GM18499 (cell line): ENCODE results near the gene CTDSPL2.
"Not testable (repeated sequence)": the region's sequence is repeated elsewhere in the genome, so short reads cannot be mapped to it uniquely, and the experiment has no call there.

Experiments used
- ATAC-seq: cut with Tn5 transposase; IDR thresholded peaks from one replicate; pipeline ENCODE4 v1.9.1; 2021; ENCODE audit warnings: moderate number of reproducible peaks; ENCODE audit not compliant: insufficient read depth, unreplicated experiment

CTDSPL2 gene

GRCh38 chr15:44426975-44427755 lies at the start of gene CTDSPL2:
CTDSPL2 (plus strand) TSS chr15:44427629; CDS start chr15:44459015, 31,386 bp downstream.
- ATAC-seq = peak; percentile 82

DNA sequence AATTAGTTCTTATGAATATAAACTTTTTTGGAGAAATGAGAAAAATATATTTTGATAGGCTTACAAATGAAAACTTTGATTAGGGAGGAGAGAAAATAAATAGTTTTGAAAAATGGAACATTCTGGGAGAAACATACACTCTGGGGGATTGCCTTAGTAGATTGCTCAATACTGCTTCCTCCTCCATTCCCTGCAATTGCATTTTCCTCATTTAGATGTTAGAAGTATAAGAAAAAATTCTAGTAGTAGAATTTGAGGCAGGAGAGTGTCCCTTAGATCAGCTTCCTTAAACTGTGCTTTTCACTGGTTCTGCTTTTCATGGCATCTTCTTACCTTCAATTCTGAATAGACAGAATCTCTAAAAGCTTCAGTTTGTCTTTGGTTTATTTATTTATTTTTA lies 46.2 kb upstream of the CTDSPL2 start:
- no peak for ATAC-seq

GRCh38 chr15:44385344-44385942 lies 42.0 kb upstream of the CTDSPL2 start:
- ATAC-seq = no peak

DNA sequence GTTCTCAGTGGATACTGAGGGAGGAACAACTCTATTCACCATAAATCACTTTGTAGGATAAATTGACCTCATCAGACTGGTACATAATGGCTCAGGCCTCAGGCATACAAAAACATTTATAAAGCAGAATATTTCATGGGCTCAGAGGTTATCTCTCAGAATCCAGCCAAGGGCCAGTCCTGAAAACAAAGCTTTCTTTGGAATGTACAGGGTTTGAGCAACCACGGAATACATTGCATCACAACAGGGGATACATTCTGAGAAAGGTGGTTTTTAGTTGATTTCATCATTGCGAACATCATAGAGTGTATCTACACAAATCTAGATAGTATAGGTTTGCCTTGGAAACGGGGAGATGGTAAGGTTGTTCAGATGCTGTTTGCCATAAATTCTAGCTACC lies 33.4 kb upstream of the CTDSPL2 start:
- no peak for ATAC-seq

DNA sequence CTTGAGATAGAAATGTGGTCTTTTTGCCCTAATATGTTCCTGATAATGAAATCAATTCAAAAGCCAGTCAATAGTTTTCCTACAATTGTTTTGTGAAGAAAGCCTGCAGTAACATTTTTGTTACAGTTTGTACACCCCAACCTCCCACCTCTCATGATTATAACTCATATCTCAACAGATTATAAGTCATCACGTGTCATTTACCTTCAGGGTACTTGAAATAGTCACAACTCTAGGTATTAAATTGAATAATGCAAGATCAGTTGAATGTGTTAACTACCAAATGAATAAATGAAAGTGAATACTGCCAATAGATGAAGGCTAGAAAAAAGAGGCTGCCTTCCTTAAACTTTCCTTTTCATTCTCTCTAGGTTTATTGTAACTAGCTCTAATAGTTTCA lies 32.9 kb upstream of the CTDSPL2 start:
- ATAC-seq = no peak

- ATAC-seq = no peak
These were observed 29.6 kb upstream of the CTDSPL2 start for GRCh38 chr15:44397869-44398268.

GRCh38 chr15:44414001-44414400 lies 13.4 kb upstream of the CTDSPL2 start:
- no peak for ATAC-seq

DNA sequence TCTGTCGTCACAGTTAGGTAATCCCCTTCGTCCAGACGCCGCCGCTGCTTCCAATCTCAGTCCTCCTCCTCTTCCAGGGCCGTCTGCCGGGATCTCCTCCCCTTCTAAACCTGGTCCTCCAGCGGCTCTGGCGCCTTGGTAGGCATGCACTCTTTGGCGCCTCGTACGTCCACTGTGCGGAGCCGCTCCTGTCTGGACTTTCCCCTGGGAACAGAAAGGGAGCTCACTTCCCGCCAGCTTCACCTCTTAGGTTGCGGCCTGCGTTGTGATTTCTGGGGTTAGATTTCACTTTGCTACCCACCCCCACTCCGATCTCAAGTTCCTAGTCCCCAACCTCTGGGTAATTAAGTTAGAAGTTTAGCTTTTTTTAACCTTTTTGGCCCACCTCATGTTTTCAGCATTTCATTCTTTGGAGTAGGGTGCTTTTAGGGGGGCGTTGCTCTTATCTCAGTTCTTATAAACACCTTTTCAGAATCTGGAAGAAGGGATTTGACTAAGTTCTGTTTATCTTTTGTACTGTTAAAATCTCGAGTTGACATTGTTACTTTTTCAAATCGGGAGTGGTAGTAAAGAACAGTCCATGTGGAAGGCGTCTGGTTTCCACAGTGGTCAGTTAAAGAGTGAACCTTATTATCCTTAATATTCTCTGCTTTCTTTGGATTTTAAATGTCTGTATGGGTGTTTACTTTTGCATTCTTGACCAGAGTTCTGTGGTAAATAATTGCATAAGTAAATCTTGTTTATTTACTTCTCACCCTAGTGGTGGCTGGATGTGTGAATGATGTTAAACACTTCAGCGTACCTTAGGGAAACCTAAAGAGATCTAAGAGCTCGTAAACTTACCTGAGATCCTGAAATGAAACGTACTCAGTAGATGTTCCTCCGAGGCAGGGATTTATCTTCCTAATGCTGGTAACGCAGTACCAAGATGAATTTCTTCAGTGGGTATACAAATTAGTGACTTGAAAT lies 611 bp downstream of the CTDSPL2 start:
- ATAC-seq = no peak

- no peak for ATAC-seq
These were observed 8.7 kb downstream of the CTDSPL2 start for GRCh38 chr15:44435893-44436667.

DNA sequence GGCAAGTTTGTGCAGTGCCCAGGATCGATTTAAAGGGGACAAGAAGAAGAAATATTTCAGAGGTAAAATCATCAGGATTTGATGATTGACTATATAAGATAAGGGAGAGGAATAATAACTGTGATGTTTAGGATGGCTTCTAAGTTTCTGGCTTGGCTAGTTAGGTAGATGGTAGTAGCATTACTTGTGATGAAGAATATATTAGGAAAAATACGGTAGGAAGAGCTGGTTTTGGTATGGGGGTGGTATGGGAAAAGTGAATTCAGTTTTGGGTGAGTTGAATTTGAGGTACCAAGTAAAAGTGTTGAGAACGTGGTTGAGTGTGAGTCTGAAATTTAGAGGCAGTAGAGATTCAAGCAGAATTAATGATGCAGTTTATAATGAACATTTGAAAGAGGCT lies 11.0 kb downstream of the CTDSPL2 start:
- ATAC-seq = no peak

- no peak for ATAC-seq
These were observed 13.7 kb downstream of the CTDSPL2 start for GRCh38 chr15:44441095-44441501.

GRCh38 chr15:44443515-44443914 lies 16.1 kb downstream of the CTDSPL2 start:
- ATAC-seq = no peak

DNA sequence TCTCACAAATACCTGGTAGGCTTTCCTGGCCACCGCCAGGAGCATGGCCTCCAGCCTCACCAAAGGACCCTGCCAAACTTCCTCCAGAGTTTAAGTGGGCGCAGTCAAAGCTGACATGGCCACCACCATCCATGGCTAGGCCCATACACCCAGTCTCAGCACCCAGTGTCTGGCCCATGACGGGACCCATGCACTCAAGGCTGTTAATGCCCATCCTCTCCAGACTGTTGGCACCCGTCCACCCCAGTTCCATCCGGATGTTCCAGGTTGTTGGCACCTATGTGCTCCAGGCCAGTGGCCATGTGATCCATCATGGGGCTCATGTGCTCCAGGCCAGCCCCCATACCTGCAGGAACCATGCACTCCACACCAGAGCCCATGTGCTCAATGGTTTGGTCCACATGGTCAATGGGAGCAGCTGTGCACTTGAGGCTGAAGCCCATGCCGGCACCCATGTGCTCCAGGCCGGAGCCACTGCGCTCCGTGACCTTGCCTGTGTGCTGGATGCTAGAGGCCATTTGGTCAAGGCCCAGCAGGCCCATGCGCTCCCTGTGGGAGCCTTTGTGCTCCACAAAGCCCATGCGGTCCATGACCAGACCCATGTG lies 20.4 kb downstream of the CTDSPL2 start:
- no peak for ATAC-seq

DNA sequence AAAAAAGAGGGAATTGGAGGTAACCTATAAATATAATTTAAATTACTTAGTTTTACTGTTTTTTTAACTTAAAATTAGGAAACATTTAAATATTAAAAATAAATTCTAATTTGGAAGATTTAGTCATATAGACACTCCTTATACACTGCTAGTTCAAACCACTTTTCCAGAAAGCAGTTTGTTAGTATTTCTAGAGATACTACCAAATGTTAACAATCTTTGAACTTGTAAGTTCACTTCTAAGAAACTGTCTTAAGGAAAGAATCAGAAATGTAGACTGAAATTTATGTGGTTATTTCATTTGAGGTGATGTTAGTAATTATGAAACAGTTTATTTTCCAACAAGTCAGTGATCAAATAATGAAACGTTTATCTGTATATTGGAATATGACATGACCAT lies 22.7 kb downstream of the CTDSPL2 start:
- no peak for ATAC-seq

GRCh38 chr15:44453578-44454283 lies 26.3 kb downstream of the CTDSPL2 start:
- not testable (repeated sequence) for ATAC-seq

DNA sequence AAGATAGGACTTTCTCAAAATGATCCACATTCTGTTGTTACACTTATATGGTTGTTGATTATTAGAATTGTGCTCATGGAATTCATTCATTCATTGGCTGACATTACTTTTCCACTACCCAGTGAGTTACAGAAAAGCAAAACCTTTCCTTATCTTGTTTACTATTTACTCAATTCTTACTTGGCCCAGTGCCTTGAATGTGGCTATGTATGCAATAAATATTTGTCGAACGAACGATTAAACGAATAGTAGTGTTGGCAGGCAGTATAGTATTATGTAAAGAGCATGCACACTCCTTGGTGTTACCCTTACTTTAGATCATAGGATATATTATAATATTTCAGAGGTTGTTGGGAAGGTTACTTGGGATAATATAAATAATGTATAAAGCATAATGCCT lies 31.0 kb downstream of the CTDSPL2 start:
- ATAC-seq = no peak

GRCh38 chr15:44468709-44469385 lies 41.4 kb downstream of the CTDSPL2 start:
- ATAC-seq = no peak

- ATAC-seq = no peak
These were observed 44.5 kb downstream of the CTDSPL2 start for GRCh38 chr15:44471885-44472455.
